CD4-positive, alpha-beta T cell treated with Interleukin-4 for 4 hours (primary cell): ENCODE results near the gene EIF5.
"Not testable (repeated sequence)": the region's sequence is repeated elsewhere in the genome, so short reads cannot be mapped to it uniquely, and the experiment has no call there.

Source experiments
- DNase-seq: peaks from one replicate; pipeline ENCODE4 v3.0.0-alpha.2; 2020

Gene EIF5

DNA sequence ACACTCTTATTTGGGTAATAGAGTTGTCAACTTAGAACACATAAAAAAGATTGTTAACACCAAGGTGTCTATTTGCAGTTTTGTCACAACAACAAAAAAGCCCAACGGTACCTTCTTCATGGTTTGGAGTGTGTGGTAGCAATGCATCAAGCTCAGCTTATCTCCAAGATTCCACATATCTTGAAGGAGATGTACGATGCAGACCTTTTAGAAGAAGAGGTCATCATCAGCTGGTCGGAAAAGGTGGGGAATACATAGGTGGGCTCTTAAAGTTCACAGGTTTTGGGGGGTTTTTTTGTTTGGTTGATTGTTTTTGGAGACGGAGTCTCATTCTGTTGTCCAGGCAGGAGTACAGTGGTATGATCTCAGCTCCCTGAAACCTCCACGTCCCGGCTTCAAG lies 5.5 kb downstream of the EIF5 start:
- no peak for DNase-seq

- no peak for DNase-seq
These were observed 6.6 kb downstream of the EIF5 start for GRCh38 chr14:103340480-103341212.

DNA sequence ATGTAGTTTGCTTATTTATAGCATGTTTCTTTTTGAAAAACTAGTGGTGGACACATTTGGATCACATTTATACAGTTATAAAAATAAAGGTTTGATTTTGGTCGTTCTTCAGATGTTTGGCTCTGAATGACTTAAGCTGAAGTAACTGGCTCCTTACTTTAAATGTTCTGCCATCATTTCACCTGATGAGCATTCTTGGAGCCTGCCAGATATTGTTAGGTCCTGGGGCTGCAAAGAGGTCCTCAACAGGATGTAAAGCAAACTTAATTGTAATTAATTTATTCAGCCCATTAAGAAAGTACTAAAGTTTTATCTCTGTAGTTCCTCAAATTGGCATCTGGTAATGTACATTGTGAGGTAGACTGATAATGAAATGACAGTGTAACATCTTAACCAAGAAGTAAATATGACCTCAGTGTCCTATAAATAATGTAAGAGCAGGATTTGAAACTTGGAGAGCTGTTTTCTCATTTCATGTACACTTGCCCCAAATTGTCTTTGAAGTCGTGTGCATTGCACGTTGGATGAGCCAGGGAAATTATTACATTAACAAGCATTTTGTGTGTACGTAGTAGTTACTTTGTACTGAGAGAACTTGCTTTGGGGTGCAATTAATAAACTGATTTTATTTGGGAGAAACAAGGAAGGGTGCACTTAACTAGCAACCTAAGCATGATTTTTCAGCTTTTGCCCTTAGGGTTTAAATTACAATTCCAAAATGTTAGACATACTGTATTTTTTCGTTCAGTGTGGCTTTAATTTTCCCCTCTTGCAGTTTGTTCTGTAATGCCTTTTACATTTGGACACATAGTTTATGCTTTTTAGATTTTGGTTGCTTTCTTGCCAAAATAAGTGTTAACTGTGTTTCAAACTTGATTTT lies 7.5 kb downstream of the EIF5 start:
- no peak for DNase-seq

DNA sequence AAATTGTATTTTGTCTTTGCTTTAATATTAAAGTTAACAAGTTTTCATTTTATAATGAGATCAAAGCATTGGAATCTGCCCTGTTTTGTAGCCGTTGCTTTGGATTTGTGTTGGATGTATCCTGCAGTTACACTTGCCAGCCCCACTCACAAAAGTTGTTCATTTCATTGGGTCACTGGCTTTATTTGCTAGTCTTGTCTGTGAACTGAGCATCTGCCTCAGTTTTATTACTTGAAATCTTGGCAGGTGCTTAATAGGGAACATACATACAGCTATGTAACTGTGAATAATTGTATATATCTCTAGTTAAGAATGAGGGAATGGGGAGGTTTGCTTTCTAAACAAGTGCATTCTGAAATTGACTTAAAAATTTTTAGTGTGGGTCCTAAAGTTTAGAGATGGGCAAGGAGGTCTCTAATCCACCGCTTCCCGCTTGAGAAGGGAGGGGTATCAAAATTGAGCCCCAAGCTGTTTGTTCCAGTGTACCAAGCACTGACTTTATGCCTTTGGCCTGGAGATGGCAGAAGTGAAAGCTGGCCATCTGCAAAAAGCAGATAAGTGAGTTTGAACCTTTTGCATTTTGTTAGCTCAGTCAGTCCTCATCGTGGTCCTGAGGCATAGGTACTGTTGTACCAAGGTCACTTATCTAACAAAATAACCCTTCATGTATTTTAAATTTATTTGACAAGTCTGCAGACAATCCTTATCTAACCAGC lies 9.3 kb downstream of the EIF5 start:
- DNase-seq: no peak

- DNase-seq: no peak
These were observed 10.1 kb downstream of the EIF5 start for GRCh38 chr14:103343905-103344797.

DNA sequence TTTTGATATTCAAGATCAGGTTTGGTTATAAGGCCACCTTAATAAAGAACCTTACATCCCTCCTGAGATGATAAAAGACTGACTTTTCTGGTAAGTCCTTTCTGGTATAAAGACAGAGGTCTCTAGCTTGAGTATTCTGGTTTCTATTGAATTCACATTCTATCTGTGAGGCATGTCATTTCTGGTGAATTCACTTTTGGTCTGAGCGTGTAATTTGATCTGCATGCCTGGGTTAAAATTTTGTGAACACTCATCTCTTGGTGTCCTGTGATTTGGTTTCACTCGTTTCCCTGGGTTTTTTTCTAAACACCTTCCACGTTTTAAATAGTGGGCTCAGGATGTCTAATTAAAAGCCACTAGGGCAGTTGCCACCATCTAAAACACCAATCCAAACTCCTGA lies 12.2 kb downstream of the EIF5 start:
- no peak for DNase-seq

- no peak for DNase-seq
These were observed 13.2 kb downstream of the EIF5 start for GRCh38 chr14:103347091-103347815.

DNA sequence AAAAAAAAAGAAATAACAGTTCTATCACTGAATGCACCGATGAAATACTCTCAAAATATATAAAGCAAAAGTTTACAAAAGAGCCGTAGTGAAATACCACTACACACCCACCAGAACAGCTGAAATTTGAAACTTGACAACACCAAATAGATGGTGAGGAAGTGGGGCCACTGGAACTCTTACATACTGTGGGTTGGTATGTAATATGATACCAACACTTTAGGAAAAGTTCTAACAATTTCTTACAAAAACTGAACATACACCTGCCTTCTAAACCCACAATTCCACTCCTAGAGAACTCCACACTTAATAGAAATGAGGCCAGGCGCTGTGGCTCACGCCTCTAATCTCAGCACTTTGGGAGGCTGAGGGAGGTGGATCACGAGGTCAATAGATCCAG lies 14.1 kb downstream of the EIF5 start:
- no peak for DNase-seq

DNA sequence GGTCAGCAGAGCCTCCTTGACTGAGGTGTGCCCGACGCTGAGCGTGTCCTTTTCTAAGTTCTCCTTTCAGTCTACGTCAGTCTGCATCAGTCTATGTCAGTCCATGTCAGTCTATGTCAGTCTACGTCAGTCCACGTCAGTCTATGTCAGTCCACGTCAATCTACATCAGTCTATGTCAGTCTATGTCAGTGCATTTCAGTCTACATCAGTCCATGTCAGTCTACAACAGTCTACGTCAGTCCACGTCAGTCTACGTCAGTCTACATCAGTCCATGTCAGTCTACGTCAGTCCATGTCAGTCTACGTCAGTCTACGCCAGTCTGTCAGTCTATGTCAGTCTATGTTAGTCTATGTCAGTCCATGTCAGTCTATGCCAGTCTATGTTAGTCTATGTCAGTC lies 15.9 kb downstream of the EIF5 start:
- no peak for DNase-seq

DNA sequence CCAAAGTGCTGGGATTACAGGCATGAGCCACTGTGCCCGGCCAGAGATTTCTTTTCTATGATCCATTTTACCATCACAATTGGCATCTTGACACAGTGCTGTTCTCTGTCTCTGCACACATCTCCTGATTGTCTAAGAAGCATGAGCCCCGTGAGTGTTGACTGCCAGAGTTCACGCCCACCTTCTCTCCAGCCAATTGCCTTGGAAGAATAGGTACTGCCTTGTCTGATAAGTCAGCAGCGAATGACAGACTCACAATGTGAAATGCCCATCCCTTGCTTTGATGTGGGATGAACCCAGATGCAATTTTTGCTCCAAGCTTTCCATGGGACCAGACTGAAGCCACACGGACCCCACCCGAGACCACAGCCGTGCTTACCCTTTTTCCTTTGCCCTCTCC lies 19.3 kb downstream of the EIF5 start:
- DNase-seq: no peak

DNA sequence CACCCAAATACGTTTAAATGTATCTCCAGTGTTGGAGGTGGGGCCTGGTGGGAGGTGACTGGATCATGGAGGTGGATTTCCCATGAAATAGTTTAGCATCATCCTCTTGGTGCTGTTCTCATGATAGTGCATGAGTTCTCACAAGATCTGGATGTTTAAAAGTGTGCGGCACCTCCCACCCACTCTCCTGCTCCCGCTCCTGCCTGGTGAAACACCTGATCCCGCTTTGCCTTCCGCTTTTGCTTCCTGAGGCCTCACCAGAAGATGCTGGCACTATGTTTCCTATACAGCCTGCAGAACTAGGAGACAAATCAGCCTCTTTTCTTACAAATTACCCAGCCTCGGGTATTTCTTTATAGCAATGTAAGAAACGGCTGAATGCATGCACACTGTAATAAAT lies 20.1 kb downstream of the EIF5 start:
- no peak for DNase-seq

GRCh38 chr14:103356024-103356682 lies 22.1 kb downstream of the EIF5 start:
- DNase-seq: no peak

GRCh38 chr14:103357552-103357951 lies 23.5 kb downstream of the EIF5 start:
- DNase-seq: not testable (repeated sequence)

DNA sequence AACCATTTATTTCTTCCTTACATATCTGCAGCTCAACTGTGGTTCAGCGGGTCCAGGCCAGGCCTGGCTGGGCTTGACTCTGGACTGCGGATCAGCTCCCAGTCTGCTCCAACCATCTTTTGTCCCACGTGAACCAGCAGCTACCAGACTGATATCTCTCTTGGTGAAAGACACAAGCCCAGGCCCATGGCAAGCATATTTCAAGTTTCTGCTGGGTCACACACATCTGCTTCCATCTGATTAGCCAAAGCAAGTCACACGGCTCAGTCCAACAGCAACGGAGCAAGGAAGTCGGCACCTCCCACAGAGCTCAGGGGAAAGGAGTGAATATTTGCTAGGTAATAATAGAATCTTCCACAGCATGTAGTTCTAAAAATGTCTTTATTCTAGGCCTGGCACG lies 26.5 kb downstream of the EIF5 start:
- no peak for DNase-seq

GRCh38 chr14:103361867-103362266 lies 27.8 kb downstream of the EIF5 start:
- DNase-seq: no peak

- no peak for DNase-seq
These were observed 28.7 kb downstream of the EIF5 start for GRCh38 chr14:103362780-103363179.

GRCh38 chr14:103366741-103367140 lies 32.7 kb downstream of the EIF5 start:
- no peak for DNase-seq

GRCh38 chr14:103367995-103368394 lies 34.0 kb downstream of the EIF5 start:
- DNase-seq: no peak

GRCh38 chr14:103370087-103370486 lies 36.0 kb downstream of the EIF5 start:
- DNase-seq: no peak

DNA sequence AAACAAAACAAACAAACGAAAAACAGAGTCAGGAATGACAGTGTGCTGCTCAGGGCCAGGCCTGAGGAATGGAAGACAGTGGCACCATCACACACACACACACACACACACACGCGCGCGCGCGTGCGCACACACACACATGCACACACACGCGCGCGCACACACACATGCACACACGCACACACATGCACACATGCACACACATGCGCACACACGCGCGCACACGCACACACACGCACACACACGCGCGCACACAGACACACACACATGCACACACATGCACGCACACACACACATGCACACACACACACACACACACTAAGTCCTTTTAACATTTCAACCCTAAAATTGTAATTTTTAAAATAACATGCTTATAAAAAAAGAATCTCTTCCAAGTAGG lies 38.0 kb downstream of the EIF5 start:
- DNase-seq: no peak

- no peak for DNase-seq
These were observed 38.7 kb downstream of the EIF5 start for GRCh38 chr14:103372552-103373304.
